SK-N-SH (cell line): Measurements from ENCODE around the gene ANAPC2. TPM values are rescaled to one million over a fixed set of nuclear protein-coding genes. Genes with fewer than 3 reads are reported as not detected.

Experiments used
- CTCF ChIA-PET: fragments of 300-600, 350-600 bp; formaldehyde crosslinking; extraction: SDS; loops from one replicate; lab custom pipeline; 2021; lab: Yijun Ruan, JAX
- POLR2A ChIA-PET: fragments of 350-600 bp; sonication (Branson Sonifier 250); formaldehyde crosslinking; extraction: SDS; loops from one replicate; lab custom pipeline; 2020; ENCODE audit warnings: antibody characterized with exemption, inconsistent platforms; lab: Yijun Ruan, JAX
- DNase-seq: peaks from one replicate; pipeline ENCODE4 v3.0.0; 2012
- H2AFZ ChIP-seq: fragments of 200-600 bp; sonication (generic); 2 replicates; pipeline ENCODE4 v1.8.1; 2016; ENCODE audit warnings: antibody characterized with exemption, mild to moderate bottlenecking, low read depth
- H3F3A ChIP-seq: fragments of 200-600 bp; sonication (generic); replicated peaks from 2 replicates; pipeline ENCODE3; 2016; ENCODE audit warnings: antibody characterized with exemption, mild to moderate bottlenecking; ENCODE audit not compliant: insufficient read depth
- H3K27ac ChIP-seq, 2 experiments: fragments of 200-500 bp in 1 of 2; fragments of 200-600 bp in 1 of 2; sonication (Bioruptor generic) in 1 of 2; sonication (generic), shearing (Covaris generic) in 1 of 2; 2 replicates each; pipeline versions ENCODE4 v1.5.1 to v1.6.1; 2014 to 2016; ENCODE audit warnings: low read depth in 2 of 2, inconsistent platforms in 1 of 2, low read length in 1 of 2, mild to moderate bottlenecking in 1 of 2, mixed read lengths in 1 of 2
- H3K27me3 ChIP-seq: fragments of 200-600 bp; sonication (generic), shearing (Covaris generic); 2 replicates; pipeline ENCODE4 v1.6.1; 2016; ENCODE audit warnings: mixed run types; ENCODE audit not compliant: insufficient read depth
- H3K36me3 ChIP-seq, 2 experiments: fragments of 200-500 bp in 1 of 2; fragments of 200-600 bp in 1 of 2; sonication (Bioruptor generic) in 1 of 2; sonication (generic) in 1 of 2; replicated peaks in 1 of 2; 2 replicates each; pipeline versions ENCODE3 to v1.5.1; 2014 to 2016; ENCODE audit warnings: low read length in 1 of 2, mild to moderate bottlenecking in 1 of 2; ENCODE audit not compliant: insufficient read depth in 2 of 2, control insufficient read depth in 1 of 2
- H3K4me1 ChIP-seq, 2 experiments: fragments of 200-500 bp in 1 of 2; fragments of 200-600 bp in 1 of 2; sonication (Bioruptor generic) in 1 of 2; sonication (generic), shearing (Covaris generic) in 1 of 2; 2 replicates each; pipeline versions ENCODE4 v1.5.1 to v1.6.1; 2014 to 2016; ENCODE audit warnings: low read depth in 1 of 2, low read length in 1 of 2, mixed run types in 1 of 2; ENCODE audit not compliant: insufficient read depth in 2 of 2, control insufficient read depth in 1 of 2
- H3K4me2 ChIP-seq: fragments of 200-600 bp; sonication (generic), shearing (Covaris generic); 2 replicates; pipeline ENCODE4 v1.6.1; 2017; ENCODE audit warnings: mixed run types
- H3K4me3 ChIP-seq, 2 experiments: fragments of 200-500 bp in 1 of 2; fragments of 200-600 bp in 1 of 2; sonication (Bioruptor generic) in 1 of 2; sonication (generic), shearing (Covaris generic) in 1 of 2; 2 replicates each; pipeline versions ENCODE4 v1.5.1 to v1.8.1; 2014 to 2016; ENCODE audit warnings: low read depth in 2 of 2, inconsistent platforms in 1 of 2, low read length in 1 of 2, mild to moderate bottlenecking in 1 of 2, mixed read lengths in 1 of 2, moderate library complexity in 1 of 2
- H3K79me2 ChIP-seq: fragments of 200-600 bp; sonication (generic); 2 replicates; pipeline ENCODE4 v1.8.1; 2017; ENCODE audit warnings: mild to moderate bottlenecking; ENCODE audit not compliant: insufficient read depth
- H3K9ac ChIP-seq: fragments of 200-600 bp; sonication (generic); 2 replicates; pipeline ENCODE4 v1.6.1; 2017; ENCODE audit warnings: mixed run types
- H3K9me2 ChIP-seq: fragments of 200-600 bp; sonication (generic); 2 replicates; pipeline ENCODE4 v1.6.1; 2017; ENCODE audit warnings: mixed run types
- H3K9me3 ChIP-seq: fragments of 200-600 bp; sonication (generic); 2 replicates; pipeline ENCODE4 v1.6.1; 2017; ENCODE audit warnings: mixed run types, mild to moderate bottlenecking, moderate library complexity
- H4K20me1 ChIP-seq: fragments of 200-600 bp; sonication (generic); 2 replicates; pipeline ENCODE4 v1.6.1; 2017; ENCODE audit warnings: mild to moderate bottlenecking, mixed run types; ENCODE audit not compliant: insufficient read depth
- EP300 ChIP-seq, 2 experiments: IDR thresholded peaks; 2 replicates each; pipeline versions ENCODE4 v1.4.0 to v1.6.1; 2012; ENCODE audit warnings: borderline replicate concordance in 1 of 2, low read depth in 1 of 2, low read length in 1 of 2
- EZH2phosphoT487 ChIP-seq: fragments of 200-600 bp; sonication (generic); IDR thresholded peaks from 2 replicates; pipeline ENCODE4 v1.6.1; 2017; ENCODE audit warnings: low read depth, mixed run types, mild to moderate bottlenecking, antibody characterized with exemption, moderate library complexity, borderline replicate concordance
- FOXM1 ChIP-seq: IDR thresholded peaks from 2 replicates; pipeline ENCODE4 v1.4.0; 2012; ENCODE audit warnings: low read depth, mild to moderate bottlenecking
- GABPA ChIP-seq: IDR thresholded peaks from 2 replicates; pipeline ENCODE4 v1.4.0; 2012; ENCODE audit warnings: low read depth, mild to moderate bottlenecking
- MXI1 ChIP-seq: IDR thresholded peaks from 2 replicates; pipeline ENCODE4 v1.6.1; 2012; ENCODE audit warnings: mild to moderate bottlenecking, low read depth, low read length, improper control_type of control experiment
- NFIC ChIP-seq: IDR thresholded peaks from 2 replicates; pipeline ENCODE4 v1.4.0; 2012; ENCODE audit warnings: borderline replicate concordance
- RCOR1 ChIP-seq: fragments of 150-350 bp; IDR thresholded peaks from 2 replicates; pipeline ENCODE4 v1.6.1; 2017; ENCODE audit warnings: antibody characterized with exemption, low read length
- RFX5 ChIP-seq: IDR thresholded peaks from 2 replicates; pipeline ENCODE4 v1.6.1; 2012; ENCODE audit warnings: mild to moderate bottlenecking, improper control_type of control experiment, low read length
- SIN3A ChIP-seq: IDR thresholded peaks from 2 replicates; pipeline ENCODE4 v1.6.1; 2012; ENCODE audit warnings: low read depth, mild to moderate bottlenecking, low read length, moderate library complexity, borderline replicate concordance
- TAF1 ChIP-seq: IDR thresholded peaks from 2 replicates; pipeline ENCODE4 v1.6.1; 2012; ENCODE audit warnings: low read depth, mild to moderate bottlenecking, low read length, moderate library complexity, borderline replicate concordance
- TCF12 ChIP-seq: IDR thresholded peaks from 2 replicates; pipeline ENCODE4 v1.4.0; 2012
- TEAD4 ChIP-seq: IDR thresholded peaks from 2 replicates; pipeline ENCODE4 v1.4.0; 2012; ENCODE audit warnings: mild to moderate bottlenecking, borderline replicate concordance; ENCODE audit not compliant: insufficient read depth
- USF1 ChIP-seq: IDR thresholded peaks from 2 replicates; pipeline ENCODE4 v1.4.0; 2012; ENCODE audit warnings: low read depth, borderline replicate concordance
- YY1 ChIP-seq: IDR thresholded peaks from 2 replicates; pipeline ENCODE4 v1.4.0; 2012; ENCODE audit warnings: low read depth, mild to moderate bottlenecking
- WGBS: methylation state at CpG from one replicate; pipeline ENCODE4 v1.1.6; 2017; ENCODE audit warnings: low lambda C conversion rate; 5-methylcytosine and 5-hydroxymethylcytosine counted together
- polyA plus RNA-seq, 3 experiments: library from polyadenylated mRNA; depleted of rRNA; stranded (reverse); fragments of >200 nt; gene quantifications; 2 replicates each; pipeline ENCODE4 v1.2.3, GENCODE V29; 2012

ANAPC2 gene
- polyA plus RNA-seq, 1 of the 3 experiments (the other 2 are of a cell fraction), result 35.1 TPM

GRCh38 chr9:137234055-137234697 is 45.8 kb upstream of the ANAPC2 start:
- TF ChIP-seq NFIC, result no peak
- Histone ChIP-seq H3K9me2 (no peaks in the 10 kb centered on the region), H3K79me2 (peaks cover 21% of the 10 kb centered on the region), H3K36me3 (no peaks in the 10 kb centered on the region), H3K9ac (no peak overlapping the region), H4K20me1 (no peaks in the 10 kb centered on the region), H3K9me3 (no peaks in the 10 kb centered on the region), H3F3A (peaks cover 3% of the 10 kb centered on the region), H3K4me1 (peaks cover 9 to 26% of the 10 kb centered on the region in 2 experiments; a peak in 2 of 4 replicates), H3K4me2 (no peak overlapping the region), H3K27ac (no peak overlapping the region), H2AFZ (no peak overlapping the region), H3K4me3 (no peak overlapping the region), H3K27me3 (no peaks in the 10 kb centered on the region)
- ChIA-PET CTCF (interaction anchor here (1.1 to 1.4 kb wide), 3 partner anchors 31 to 179 kb away, joined by 3 to 5 read pairs (median 3); no protein-coding TSS in a partner anchor), POLR2A (no interaction called here)
- no peak for DNase-seq
- WGBS, result 81% methylated on average over 10 of the region's 40 CpGs

- no peak overlapping the region for H3K4me3 ChIP-seq
- H2AFZ ChIP-seq, result no peak overlapping the region
- H3K27me3 ChIP-seq, result no peaks in the 10 kb centered on the region
- POLR2A ChIA-PET, result no interaction called here
- peaks cover 3% of the 10 kb centered on the region for H3F3A ChIP-seq
- no peak for TF ChIP-seq USF1
- TF ChIP-seq GABPA, result no peak
- TF ChIP-seq RFX5, result no peak
- no peak for TF ChIP-seq YY1
- no peak for TF ChIP-seq TEAD4
- no peak for TF ChIP-seq RCOR1
- TF ChIP-seq TCF12, result no peak
- no peak for TF ChIP-seq EP300 (IDR thresholded peaks at IDR 0.05; ENCODE audit: borderline replicate concordance in 1 of 2, low read depth in 1 of 2, low read length in 1 of 2)
- TF ChIP-seq SIN3A, result no peak
- TF ChIP-seq EZH2phosphoT487, result no peak
- no peak for TF ChIP-seq FOXM1
- TF ChIP-seq TAF1, result no peak
- no peak for TF ChIP-seq MXI1
- no peaks in the 10 kb centered on the region for H3K36me3 ChIP-seq
- no peaks in the 10 kb centered on the region for H3K9me2 ChIP-seq
- no peak overlapping the region for H3K9ac ChIP-seq
- CTCF ChIA-PET, result no interaction called here
- peaks cover 12% of the 10 kb centered on the region for H3K79me2 ChIP-seq
- WGBS, result 65% methylated on average over 14 of the region's 40 CpGs
- H3K4me1 ChIP-seq, result peaks cover 1 to 26% of the 10 kb centered on the region in 2 experiments; a peak in 2 of 4 replicates
- no peak overlapping the region for H3K27ac ChIP-seq
- no peaks in the 10 kb centered on the region for H3K9me3 ChIP-seq
- no peak for DNase-seq
- no peaks in the 10 kb centered on the region for H4K20me1 ChIP-seq
- H3K4me2 ChIP-seq, result no peak overlapping the region
Observed at GRCh38 chr9:137233143-137233980, 45.0 kb upstream of the ANAPC2 start.
